Uterus (tissue), 2 donors: ENCODE measurements around the gene TAPBPL.

Experiments
- POLR2A ChIP-seq, 2 donors: fragments of 450-650 bp; IDR thresholded peaks; one replicate each; pipeline ENCODE4 v1.6.1; 2016; ENCODE audit warnings: antibody characterized with exemption in 2 of 2, mild to moderate bottlenecking in 1 of 2, moderate library complexity in 1 of 2
- TF ChIP-seq, protein P1 (sequence below), 4 experiments: fragments of 200-600 bp in 2 of 4; fragments of 450-650 bp in 2 of 4; sonication (generic) in 2 of 4; IDR thresholded peaks; one replicate each; pipeline ENCODE4 v1.5.1; 2016 to 2019; ENCODE audit warnings: antibody characterized with exemption in 4 of 4, mild to moderate bottlenecking in 2 of 4, moderate library complexity in 1 of 4

DNA sequence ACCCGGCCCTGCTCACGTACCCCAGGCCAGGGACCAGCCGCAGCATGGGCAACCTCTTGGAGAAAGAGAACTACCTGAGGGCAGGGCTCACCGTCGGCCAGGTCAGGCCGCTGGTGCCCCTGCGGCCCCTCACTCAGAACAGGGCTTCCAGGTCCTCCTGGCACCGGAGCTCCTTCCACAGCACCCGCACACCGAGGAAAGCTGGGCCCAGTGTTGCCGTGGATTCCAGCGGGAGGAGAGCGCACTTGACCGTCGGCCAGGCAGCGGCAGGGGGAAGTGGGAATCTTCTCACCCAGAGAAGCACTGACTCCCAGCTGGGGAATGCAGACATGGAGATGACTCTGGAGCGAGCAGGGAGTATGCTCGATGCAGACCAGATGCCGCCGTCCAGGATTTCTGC, 26.6 kb downstream of the TAPBPL start:
- TF ChIP-seq, protein P1, sequence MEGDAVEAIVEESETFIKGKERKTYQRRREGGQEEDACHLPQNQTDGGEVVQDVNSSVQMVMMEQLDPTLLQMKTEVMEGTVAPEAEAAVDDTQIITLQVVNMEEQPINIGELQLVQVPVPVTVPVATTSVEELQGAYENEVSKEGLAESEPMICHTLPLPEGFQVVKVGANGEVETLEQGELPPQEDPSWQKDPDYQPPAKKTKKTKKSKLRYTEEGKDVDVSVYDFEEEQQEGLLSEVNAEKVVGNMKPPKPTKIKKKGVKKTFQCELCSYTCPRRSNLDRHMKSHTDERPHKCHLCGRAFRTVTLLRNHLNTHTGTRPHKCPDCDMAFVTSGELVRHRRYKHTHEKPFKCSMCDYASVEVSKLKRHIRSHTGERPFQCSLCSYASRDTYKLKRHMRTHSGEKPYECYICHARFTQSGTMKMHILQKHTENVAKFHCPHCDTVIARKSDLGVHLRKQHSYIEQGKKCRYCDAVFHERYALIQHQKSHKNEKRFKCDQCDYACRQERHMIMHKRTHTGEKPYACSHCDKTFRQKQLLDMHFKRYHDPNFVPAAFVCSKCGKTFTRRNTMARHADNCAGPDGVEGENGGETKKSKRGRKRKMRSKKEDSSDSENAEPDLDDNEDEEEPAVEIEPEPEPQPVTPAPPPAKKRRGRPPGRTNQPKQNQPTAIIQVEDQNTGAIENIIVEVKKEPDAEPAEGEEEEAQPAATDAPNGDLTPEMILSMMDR (IDR thresholded peaks at IDR 0.05) = no peak
- TF ChIP-seq POLR2A (IDR thresholded peaks at IDR 0.05) = no peak
